Measurements from ENCODE around the gene COX6B2.

DNA sequence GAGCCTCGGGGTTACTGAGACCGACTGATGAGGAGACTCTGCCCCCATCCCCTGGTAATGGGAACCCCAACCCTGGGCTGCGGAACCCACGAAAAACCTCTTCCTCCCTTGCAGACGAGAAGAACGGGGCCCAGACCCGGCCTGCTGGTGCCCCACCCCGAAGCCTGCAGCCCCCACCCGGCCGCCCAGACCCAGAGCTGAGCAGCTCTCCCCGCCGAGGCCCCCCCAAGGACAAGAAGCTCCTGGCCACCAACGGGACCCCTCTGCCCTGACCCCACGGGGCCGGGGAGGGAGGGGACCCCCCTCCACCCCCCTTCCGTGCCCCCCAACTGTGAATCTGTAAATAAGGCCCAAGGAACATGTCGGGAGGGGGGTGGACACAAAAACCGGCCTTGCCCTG, 42.7 kb downstream of the COX6B2 start:
- no peak for TF ChIP-seq GATA2 (IDR thresholded peaks at IDR 0.05; ENCODE audit: low read depth, low read length)
- no peak for TF ChIP-seq GATA3 (IDR thresholded peaks at IDR 0.05; ENCODE audit: low read depth, low read length)

Measured in SH-SY5Y (cell line).